Fibroblast of lung (primary cell): ENCODE measurements around the gene TNFSF13. TPM values are rescaled to one million over a fixed set of nuclear protein-coding genes. Genes with fewer than 3 reads are reported as not detected.

Source experiments
- DNase-seq, 2 donors: peaks; one replicate each; pipeline versions ENCODE4 v3.0.0 to v3.0.0-alpha.2; 2010; ENCODE audit warnings: low read depth in 2 of 2
- H2AFZ ChIP-seq: 2 replicates; pipeline ENCODE4 v1.5.1; 2012; ENCODE audit warnings: low read length, control low read depth, inconsistent platforms
- H3K27ac ChIP-seq: 2 replicates; pipeline ENCODE4 v1.5.1; 2011; ENCODE audit warnings: low read length, control low read depth; ENCODE audit not compliant: insufficient read depth
- H3K27me3 ChIP-seq: 2 replicates; pipeline ENCODE4 v1.5.1; 2011; ENCODE audit warnings: mild to moderate bottlenecking, low read length; ENCODE audit not compliant: control insufficient read depth, insufficient read depth
- H3K36me3 ChIP-seq: 2 replicates; pipeline ENCODE4 v1.5.1; 2011; ENCODE audit warnings: low read length; ENCODE audit not compliant: control insufficient read depth, insufficient read depth
- H3K4me1 ChIP-seq: 2 replicates; pipeline ENCODE4 v1.5.1; 2011; ENCODE audit warnings: low read length; ENCODE audit not compliant: control insufficient read depth, insufficient read depth; ENCODE audit errors: extremely low read depth
- H3K4me2 ChIP-seq: 2 replicates; pipeline ENCODE4 v1.5.1; 2011; ENCODE audit warnings: low read length, control low read depth; ENCODE audit not compliant: insufficient read depth; ENCODE audit errors: extremely low read depth
- H3K4me3 ChIP-seq, 4 experiments: fragments of 200-600 bp in 1 of 4; sonication (generic) in 1 of 4; replicated peaks in 1 of 4; 2 replicates each; pipeline ENCODE4 v1.5.1; 2011 to 2016; ENCODE audit warnings: low read length in 4 of 4, low read depth in 3 of 4, mild to moderate bottlenecking in 3 of 4, control low read depth in 2 of 4, inconsistent platforms in 1 of 4, mixed read lengths in 1 of 4; ENCODE audit not compliant: insufficient read depth in 1 of 4; ENCODE audit errors: control extremely low read depth in 1 of 4
- H3K79me2 ChIP-seq: 2 replicates; pipeline ENCODE4 v1.5.1; 2012; ENCODE audit warnings: mild to moderate bottlenecking, low read length, inconsistent platforms; ENCODE audit not compliant: control insufficient read depth, insufficient read depth
- H3K9ac ChIP-seq: 2 replicates; pipeline ENCODE4 v1.5.1; 2011; ENCODE audit warnings: mild to moderate bottlenecking, low read length, control low read depth; ENCODE audit not compliant: insufficient read depth
- H3K9me3 ChIP-seq: 2 replicates; pipeline ENCODE4 v1.5.1; 2012; ENCODE audit warnings: low read depth, low read length; ENCODE audit not compliant: control insufficient read depth, insufficient read depth
- H4K20me1 ChIP-seq: 2 replicates; pipeline ENCODE4 v1.5.1; 2011; ENCODE audit warnings: low read length; ENCODE audit not compliant: control insufficient read depth, insufficient read depth; ENCODE audit errors: extremely low read depth
- EZH2 ChIP-seq: IDR thresholded peaks from 2 replicates; pipeline ENCODE4 v1.5.1; 2012; ENCODE audit warnings: low read length, control low read depth, mild to moderate bottlenecking; ENCODE audit errors: missing control alignments
- polyA plus RNA-seq, 2 donors: library from polyadenylated mRNA; depleted of rRNA in 1 of 2; stranded (reverse) in 1 of 2; unstranded in 1 of 2; fragments of >200 nt; gene quantifications; 2 replicates each; pipeline ENCODE4 v1.2.1, GENCODE V29; 2011 to 2012; ENCODE audit warnings: missing spikeins in 1 of 2
- total RNA-seq: library from RNA; depleted of rRNA; stranded (reverse); fragments of >200 nt; gene quantifications from 2 replicates; pipeline ENCODE4 v1.2.1, GENCODE V29; 2014
- TF ChIP-seq, protein P1 (sequence below), 2 donors: IDR thresholded peaks in 1 of 2; conservative IDR thresholded peaks in 1 of 2; 1 replicate in 1 of 2; 2 replicates in 1 of 2; pipeline ENCODE4 v1.5.1; 2011 to 2012; ENCODE audit warnings: low read length in 2 of 2, control low read depth in 1 of 2, inconsistent platforms in 1 of 2, low read depth in 1 of 2, mild to moderate bottlenecking in 1 of 2

Gene TNFSF13
- total and polyA plus RNA-seq, 2 donors (not counting 1 experiment from before 2014, with no cell fraction given), result 2.0 to 2.5 TPM

DNA sequence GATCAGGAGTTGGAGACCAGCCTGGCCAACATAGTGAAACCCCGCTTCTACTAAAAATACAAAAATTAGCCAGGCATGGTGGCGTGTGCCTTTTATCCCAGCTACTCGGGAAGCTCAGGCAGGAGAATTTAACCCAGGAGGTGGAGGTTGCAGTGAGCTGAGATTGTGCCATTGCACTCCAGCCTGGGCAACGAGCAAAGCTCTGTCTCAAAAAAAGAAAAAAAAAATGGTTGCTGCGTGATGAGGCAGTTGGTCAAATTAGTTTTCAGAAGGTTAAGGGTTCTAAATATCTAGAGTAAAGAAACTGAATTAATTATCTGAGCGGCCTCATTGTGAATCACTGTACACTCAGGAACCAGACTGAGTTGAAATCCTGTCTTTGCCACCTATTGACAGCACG is 17.4 kb downstream of the TNFSF13 start:
- peak overlapping the region in 1 of 4 experiments; percentile 99 for H3K4me3 ChIP-seq
- peaks cover 14% of the 10 kb centered on the region for H4K20me1 ChIP-seq
- no peak overlapping the region for H3K9ac ChIP-seq
- peaks cover 41% of the 10 kb centered on the region for H3K4me1 ChIP-seq
- H3K9me3 ChIP-seq, result no peaks in the 10 kb centered on the region
- no peaks in the 10 kb centered on the region for H3K27me3 ChIP-seq
- H3K4me2 ChIP-seq, result no peak overlapping the region
- peaks cover 52% of the 10 kb centered on the region for H3K36me3 ChIP-seq
- H3K79me2 ChIP-seq, result peaks cover 70% of the 10 kb centered on the region
- H3K27ac ChIP-seq, result no peak overlapping the region
- DNase-seq, result no peak
- TF ChIP-seq, protein P1, sequence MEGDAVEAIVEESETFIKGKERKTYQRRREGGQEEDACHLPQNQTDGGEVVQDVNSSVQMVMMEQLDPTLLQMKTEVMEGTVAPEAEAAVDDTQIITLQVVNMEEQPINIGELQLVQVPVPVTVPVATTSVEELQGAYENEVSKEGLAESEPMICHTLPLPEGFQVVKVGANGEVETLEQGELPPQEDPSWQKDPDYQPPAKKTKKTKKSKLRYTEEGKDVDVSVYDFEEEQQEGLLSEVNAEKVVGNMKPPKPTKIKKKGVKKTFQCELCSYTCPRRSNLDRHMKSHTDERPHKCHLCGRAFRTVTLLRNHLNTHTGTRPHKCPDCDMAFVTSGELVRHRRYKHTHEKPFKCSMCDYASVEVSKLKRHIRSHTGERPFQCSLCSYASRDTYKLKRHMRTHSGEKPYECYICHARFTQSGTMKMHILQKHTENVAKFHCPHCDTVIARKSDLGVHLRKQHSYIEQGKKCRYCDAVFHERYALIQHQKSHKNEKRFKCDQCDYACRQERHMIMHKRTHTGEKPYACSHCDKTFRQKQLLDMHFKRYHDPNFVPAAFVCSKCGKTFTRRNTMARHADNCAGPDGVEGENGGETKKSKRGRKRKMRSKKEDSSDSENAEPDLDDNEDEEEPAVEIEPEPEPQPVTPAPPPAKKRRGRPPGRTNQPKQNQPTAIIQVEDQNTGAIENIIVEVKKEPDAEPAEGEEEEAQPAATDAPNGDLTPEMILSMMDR (conservative IDR thresholded peaks at IDR 0.05 in 1 of 2, IDR thresholded peaks at IDR 0.05 in 1 of 2; ENCODE audit: low read depth in 1 of 2, low read length in 2 of 2), result no peak
- no peak for TF ChIP-seq EZH2
- H2AFZ ChIP-seq, result no peak overlapping the region

DNA sequence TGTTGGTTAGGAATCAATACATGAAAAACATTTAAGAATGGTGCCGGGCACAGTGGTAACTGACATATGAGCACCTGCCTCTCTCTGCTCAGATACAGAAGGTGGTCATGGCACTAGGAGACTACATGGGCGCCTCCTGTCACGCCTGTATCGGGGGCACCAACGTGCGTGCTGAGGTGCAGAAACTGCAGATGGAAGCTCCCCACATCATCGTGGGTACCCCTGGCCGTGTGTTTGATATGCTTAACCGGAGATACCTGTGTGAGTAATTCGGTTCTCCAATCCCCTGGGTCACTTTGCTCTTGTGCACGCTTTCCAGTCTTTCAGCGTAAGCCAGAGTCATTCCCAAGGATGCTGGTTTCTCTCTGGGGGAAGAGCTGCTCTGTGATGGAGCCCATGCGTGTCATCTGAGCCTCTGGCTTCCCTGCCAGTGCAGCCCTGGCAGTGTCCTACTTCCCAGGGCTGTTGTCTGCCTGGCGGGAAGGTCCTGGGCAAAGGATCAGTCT is 17.9 kb downstream of the TNFSF13 start:
- Histone ChIP-seq H3K27me3 (no peaks in the 10 kb centered on the region), H3K36me3 (peaks cover 47% of the 10 kb centered on the region), H3K4me3 (no peak overlapping the region), H3K4me2 (peak overlapping the region; percentile 4), H3K9ac (no peak overlapping the region), H3K4me1 (peaks cover 42% of the 10 kb centered on the region), H3K79me2 (peaks cover 74% of the 10 kb centered on the region), H4K20me1 (peaks cover 14% of the 10 kb centered on the region), H3K9me3 (no peaks in the 10 kb centered on the region), H3K27ac (no peak overlapping the region), H2AFZ (no peak overlapping the region)
- no peak for DNase-seq
- no peak for TF ChIP-seq EZH2
- TF ChIP-seq, protein P1 (conservative IDR thresholded peaks at IDR 0.05 in 1 of 2, IDR thresholded peaks at IDR 0.05 in 1 of 2; ENCODE audit: low read depth in 1 of 2, low read length in 2 of 2), result no peak

DNA sequence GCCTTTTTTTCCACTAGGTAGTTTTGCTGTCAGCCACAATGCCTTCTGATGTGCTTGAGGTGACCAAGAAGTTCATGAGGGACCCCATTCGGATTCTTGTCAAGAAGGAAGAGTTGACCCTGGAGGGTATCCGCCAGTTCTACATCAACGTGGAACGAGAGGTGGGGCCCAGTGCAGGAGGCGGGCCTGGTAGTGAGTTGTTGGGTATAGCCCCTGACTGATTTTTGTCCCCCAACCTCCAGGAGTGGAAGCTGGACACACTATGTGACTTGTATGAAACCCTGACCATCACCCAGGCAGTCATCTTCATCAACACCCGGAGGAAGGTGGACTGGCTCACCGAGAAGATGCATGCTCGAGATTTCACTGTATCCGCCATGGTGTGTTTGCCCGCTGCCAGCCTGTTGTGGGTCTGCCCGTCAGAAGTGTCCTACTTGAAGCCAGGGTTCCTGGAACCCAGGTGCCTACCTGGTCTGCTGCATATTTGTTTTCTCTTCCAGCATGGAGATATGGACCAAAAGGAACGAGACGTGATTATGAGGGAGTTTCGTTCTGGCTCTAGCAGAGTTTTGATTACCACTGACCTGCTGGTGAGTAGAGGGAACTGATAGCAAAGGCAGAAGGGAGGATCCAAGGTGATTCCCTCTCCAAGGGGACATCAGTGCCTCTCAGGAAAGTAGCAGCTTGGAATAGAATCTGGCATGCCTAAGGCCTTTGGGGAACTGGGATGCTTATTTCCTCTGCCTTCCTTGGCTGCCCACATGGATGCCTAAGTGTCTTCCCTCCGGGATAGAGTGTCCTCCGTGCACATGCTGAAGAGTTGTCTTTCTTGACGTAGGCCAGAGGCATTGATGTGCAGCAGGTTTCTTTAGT is 19.0 kb downstream of the TNFSF13 start:
- Histone ChIP-seq H3K79me2 (peaks cover 75% of the 10 kb centered on the region), H3K36me3 (peaks cover 47% of the 10 kb centered on the region), H3K27ac (peak overlapping the region; percentile 16)

More for the DNA sequence above, 19.0 kb downstream of the TNFSF13 start:
- H3K4me3 ChIP-seq, result no peak overlapping the region
- no peak overlapping the region for H2AFZ ChIP-seq
- peaks cover 14% of the 10 kb centered on the region for H4K20me1 ChIP-seq
- TF ChIP-seq, protein P1 (conservative IDR thresholded peaks at IDR 0.05 in 1 of 2, IDR thresholded peaks at IDR 0.05 in 1 of 2; ENCODE audit: low read depth in 1 of 2, low read length in 2 of 2), result no peak
- no peak for TF ChIP-seq EZH2
- no peak overlapping the region for H3K9ac ChIP-seq
- H3K4me1 ChIP-seq, result peaks cover 42% of the 10 kb centered on the region
- no peaks in the 10 kb centered on the region for H3K9me3 ChIP-seq
- H3K4me2 ChIP-seq, result peak overlapping the region; percentile 49
- no peaks in the 10 kb centered on the region for H3K27me3 ChIP-seq
- no peak for DNase-seq
